IPS-18c (cell line): ENCODE data around the gene FBXO30.
A peak's percentile ranks its signal among the peaks of the same experiment; 100 is the strongest.

Experiments
- H3K4me3 ChIP-seq: 2 replicates; pipeline ENCODE4 v1.7.0; 2013; ENCODE audit warnings: low read depth, mild to moderate bottlenecking, low read length, moderate library complexity; ENCODE audit not compliant: insufficient read depth
- H3K9me3 ChIP-seq: one replicate; pipeline ENCODE4 v1.6.1; 2013; ENCODE audit warnings: mild to moderate bottlenecking, low read length, moderate library complexity; ENCODE audit not compliant: control insufficient read depth, insufficient read depth

The FBXO30 gene, protein sequence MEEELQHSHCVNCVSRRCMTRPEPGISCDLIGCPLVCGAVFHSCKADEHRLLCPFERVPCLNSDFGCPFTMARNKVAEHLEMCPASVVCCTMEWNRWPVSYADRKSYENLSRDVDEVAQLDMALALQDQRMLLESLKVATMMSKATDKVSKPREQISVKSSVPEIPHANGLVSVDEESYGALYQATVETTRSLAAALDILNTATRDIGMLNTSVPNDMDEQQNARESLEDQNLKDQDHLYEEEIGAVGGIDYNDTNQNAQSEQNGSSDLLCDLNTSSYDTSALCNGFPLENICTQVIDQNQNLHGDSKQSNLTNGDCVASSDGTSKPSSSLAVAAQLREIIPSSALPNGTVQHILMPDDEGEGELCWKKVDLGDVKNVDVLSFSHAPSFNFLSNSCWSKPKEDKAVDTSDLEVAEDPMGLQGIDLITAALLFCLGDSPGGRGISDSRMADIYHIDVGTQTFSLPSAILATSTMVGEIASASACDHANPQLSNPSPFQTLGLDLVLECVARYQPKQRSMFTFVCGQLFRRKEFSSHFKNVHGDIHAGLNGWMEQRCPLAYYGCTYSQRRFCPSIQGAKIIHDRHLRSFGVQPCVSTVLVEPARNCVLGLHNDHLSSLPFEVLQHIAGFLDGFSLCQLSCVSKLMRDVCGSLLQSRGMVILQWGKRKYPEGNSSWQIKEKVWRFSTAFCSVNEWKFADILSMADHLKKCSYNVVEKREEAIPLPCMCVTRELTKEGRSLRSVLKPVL

GRCh38 chr6:145814501-145815308, at the start of gene FBXO30:
Gene FBXO30, minus strand, starts transcription at chr6:145814795. Its CDS starts 8,390 bp downstream, at chr6:145806405.
- Histone ChIP-seq H3K4me3 (peak within 1 kb of the TSS; percentile 91), H3K9me3 (peaks cover 2% of the 10 kb centered on the region)

DNA sequence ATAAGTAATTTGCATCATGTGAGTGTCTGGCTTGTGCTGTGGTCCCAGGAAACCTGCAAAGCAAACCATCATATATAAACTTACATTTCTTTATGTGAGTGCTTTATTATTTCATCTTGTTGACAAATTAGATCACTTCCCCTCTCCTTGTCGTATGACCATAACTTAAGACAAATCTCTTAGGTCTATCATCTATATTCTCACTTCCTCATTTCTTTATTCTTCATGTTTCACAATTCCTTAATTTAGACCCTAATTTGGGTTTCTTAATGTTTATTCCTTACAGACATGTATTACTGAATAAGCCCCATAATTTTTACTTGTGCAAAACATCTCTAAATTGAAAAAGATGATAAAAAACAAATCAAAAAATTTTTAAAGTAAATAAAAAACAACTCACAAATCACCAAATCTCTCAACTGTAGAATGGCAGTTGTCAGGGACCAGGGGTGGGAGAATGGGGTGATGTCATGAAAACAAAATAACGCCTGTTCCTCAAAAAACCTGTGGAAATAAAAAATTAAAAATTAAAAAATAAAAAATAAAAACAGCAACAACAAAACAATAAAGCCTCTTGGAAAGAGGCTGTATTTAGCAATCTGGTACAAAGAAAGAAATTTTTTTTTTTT, 49.5 kb upstream of the FBXO30 start:
- H3K9me3 ChIP-seq, result no peaks in the 10 kb centered on the region
- H3K4me3 ChIP-seq, result no peak overlapping the region

DNA sequence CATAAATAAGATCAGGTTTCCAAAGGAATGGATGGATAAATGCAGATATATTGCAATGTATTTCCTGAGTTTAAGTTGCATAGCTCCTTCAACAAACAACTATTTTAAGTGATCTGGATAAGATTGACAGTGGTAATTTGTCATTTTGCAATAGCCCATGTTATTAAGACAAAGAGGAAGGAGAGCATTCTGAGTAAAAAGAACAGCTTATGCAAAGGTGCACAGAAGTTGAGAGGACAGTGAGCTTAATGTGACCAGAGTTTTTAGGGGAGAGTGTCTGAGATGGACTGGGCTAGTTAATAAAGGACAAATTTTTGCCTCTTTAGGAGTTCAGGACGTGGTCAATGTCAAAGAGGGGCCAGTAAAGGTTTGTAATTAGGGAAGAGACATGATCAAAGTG, 48.8 kb upstream of the FBXO30 start:
- Histone ChIP-seq H3K4me3 (no peak overlapping the region), H3K9me3 (no peaks in the 10 kb centered on the region)

DNA sequence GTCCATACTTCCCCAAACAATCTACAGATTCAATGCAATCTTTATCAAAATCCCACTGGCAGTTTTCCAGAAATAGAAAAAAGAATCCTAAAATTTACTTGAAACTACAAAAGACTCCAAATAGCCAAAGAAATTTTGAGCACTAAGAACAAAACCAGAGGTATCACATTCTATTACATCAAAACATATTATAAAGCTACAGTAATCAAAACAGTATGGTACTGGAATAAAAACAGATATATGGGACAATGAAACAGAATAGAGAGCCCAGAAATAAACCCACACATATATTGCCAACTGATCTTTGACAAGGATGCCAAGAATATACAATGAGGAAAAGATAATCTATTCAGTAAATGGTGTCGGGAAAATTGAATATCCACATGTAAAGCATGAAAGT, 46.0 kb upstream of the FBXO30 start:
- H3K4me3 ChIP-seq, result no peak overlapping the region
- no peaks in the 10 kb centered on the region for H3K9me3 ChIP-seq

DNA sequence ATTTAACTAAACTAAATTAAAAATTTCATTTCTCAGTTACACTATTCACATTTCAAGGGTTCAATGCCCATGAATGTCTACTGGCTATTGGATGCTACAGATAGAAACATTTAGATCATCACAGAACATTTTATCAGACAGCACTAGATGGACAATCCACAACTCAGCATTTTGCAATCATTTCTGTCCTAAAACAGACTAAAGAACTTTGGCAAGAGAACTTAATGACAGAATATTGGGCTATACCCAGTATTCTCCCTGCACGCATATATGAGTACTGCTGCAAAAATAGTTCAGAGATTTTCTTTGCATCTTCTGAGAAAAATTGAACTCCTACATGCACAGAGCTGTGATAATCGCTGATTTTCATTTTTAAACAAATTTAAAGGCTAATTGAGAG, 36.1 kb upstream of the FBXO30 start:
- Histone ChIP-seq H3K9me3 (no peaks in the 10 kb centered on the region), H3K4me3 (no peak overlapping the region)

DNA sequence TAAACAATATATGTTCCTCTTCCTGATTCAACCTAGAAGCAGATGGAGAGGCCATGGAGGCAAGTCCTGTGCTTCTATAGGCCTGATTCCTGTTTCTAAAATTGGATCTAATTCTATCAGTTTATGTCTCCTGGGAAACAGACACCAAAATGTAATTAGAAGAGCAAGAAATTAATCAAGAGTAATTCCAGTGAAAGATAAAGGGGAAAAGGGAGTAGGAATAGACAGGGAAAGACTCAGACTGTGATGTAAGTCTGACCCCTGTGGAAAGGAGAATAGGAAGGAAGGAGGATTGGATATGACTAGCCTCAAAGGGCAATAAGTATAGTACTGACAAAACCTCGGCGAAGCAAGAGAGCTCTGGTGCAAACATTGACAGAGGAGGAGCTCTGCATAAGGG, 33.9 kb upstream of the FBXO30 start:
- H3K4me3 ChIP-seq, result no peak overlapping the region
- H3K9me3 ChIP-seq, result no peaks in the 10 kb centered on the region

- no peak overlapping the region for H3K4me3 ChIP-seq
- no peaks in the 10 kb centered on the region for H3K9me3 ChIP-seq
Measured at GRCh38 chr6:145845557-145845956, 31.0 kb upstream of the FBXO30 start.

- H3K4me3 ChIP-seq, result no peak overlapping the region
Measured at GRCh38 chr6:145844933-145845540, 30.4 kb upstream of the FBXO30 start.

GRCh38 chr6:145842693-145843546, 28.3 kb upstream of the FBXO30 start:
- no peak overlapping the region for H3K4me3 ChIP-seq
- H3K9me3 ChIP-seq, result no peaks in the 10 kb centered on the region

More at GRCh38 chr6:145844933-145845540, 30.4 kb upstream of the FBXO30 start:
- H3K9me3 ChIP-seq, result no peaks in the 10 kb centered on the region

- Histone ChIP-seq H3K9me3 (no peaks in the 10 kb centered on the region), H3K4me3 (no peak overlapping the region)
Measured at GRCh38 chr6:145841668-145842067, 27.1 kb upstream of the FBXO30 start.

- H3K4me3 ChIP-seq, result no peak overlapping the region
- no peaks in the 10 kb centered on the region for H3K9me3 ChIP-seq
Measured at GRCh38 chr6:145839653-145840052, 25.1 kb upstream of the FBXO30 start.

DNA sequence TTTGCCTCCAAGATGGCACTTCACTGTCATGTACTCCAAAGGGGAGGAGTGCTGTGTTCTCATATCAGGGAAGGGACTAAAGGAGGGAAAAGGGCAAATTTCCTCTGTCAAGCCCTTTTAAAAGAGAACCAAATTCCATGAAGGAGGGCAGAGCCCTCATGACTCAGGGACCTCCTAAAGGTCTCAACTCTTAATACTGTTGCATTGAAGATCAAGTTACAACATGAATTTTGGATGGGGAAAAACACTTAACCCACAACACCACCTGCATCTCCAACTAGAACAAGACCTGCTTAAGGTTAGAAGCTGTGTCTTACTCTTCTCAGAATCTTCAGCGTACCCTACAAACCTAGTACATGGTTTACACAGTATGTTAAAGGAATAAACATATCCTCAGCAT, 23.7 kb upstream of the FBXO30 start:
- Histone ChIP-seq H3K9me3 (no peaks in the 10 kb centered on the region), H3K4me3 (no peak overlapping the region)

- no peaks in the 10 kb centered on the region for H3K9me3 ChIP-seq
- no peak overlapping the region for H3K4me3 ChIP-seq
Measured at GRCh38 chr6:145836772-145837171, 22.2 kb upstream of the FBXO30 start.

DNA sequence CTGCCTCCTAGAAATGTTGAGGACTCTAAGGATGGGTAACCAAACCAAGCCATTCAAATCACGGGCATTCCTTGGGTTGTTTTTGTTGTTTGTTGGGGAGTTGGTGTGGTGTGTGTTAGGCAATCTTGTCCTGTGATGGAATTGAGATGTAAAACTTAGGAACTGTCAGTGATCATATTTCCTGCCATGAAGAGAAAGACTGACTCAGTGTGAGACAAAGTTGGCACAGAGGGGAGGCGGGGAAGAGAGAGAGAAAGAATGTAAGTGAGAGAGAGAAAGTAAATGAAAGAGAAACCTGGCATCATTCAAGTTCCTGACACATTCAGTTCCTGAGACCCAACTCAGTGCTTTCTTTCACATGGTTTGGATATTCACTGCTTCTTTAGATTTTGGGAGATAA, 21.6 kb upstream of the FBXO30 start:
- H3K9me3 ChIP-seq, result no peaks in the 10 kb centered on the region
- H3K4me3 ChIP-seq, result no peak overlapping the region

DNA sequence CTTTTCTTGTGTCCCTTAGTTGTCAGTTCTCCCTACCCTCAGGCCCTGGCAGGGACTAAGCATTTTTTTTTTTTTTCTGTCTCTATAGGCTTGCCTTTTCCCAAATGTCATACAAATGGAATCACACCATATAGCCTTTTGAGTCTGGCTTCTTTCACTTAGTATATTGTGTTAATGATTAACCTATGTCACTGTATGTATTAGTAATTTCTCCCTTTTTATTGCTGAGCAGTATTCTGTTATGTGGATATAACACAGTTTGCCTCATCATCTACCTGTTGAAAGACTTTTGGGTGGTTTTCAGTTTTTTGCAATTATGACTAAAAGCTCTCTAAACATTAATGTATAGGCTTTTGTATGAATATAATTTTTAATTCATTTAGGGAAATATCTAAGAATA, 16.0 kb upstream of the FBXO30 start:
- Histone ChIP-seq H3K9me3 (no peaks in the 10 kb centered on the region), H3K4me3 (no peak overlapping the region)

DNA sequence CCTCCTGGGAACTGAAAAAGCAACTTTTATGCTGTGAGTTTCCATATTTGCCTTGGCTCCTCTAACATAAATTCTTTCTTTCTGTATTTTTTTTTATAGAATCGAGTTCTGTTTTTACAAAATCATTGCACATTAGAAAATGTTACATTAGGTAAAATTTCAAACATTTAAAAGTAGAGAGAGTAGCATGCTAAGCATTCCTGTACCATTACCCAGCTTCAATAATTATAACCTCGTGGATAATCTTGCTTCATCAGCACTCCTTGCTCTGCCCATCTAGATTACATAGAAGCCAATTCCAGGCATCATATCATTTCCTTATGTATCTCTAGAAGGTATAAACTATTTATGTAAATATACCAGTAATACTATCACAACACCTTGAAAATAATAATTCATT, 15.4 kb upstream of the FBXO30 start:
- Histone ChIP-seq H3K4me3 (no peak overlapping the region), H3K9me3 (no peaks in the 10 kb centered on the region)
